Lower leg skin (tissue), 4 donors: ENCODE measurements around the gene FOXJ3. TPM values are rescaled to one million over a fixed set of nuclear protein-coding genes. Genes with fewer than 3 reads are reported as not detected.

Source experiments
- DNase-seq, 2 donors: peaks; one replicate each; pipeline ENCODE4 v3.0.0-alpha.2; 2019; ENCODE audit warnings: low spot score in 2 of 2
- H3K4me3 ChIP-seq: fragments of 200-600 bp; sonication (generic); 2 replicates; pipeline ENCODE4 v1.5.1; 2017; ENCODE audit warnings: mild to moderate bottlenecking, low read depth; ENCODE audit not compliant: poor library complexity, severe bottlenecking
- POLR2A ChIP-seq, 2 donors: fragments of 450-650 bp; IDR thresholded peaks; one replicate each; pipeline ENCODE4 v1.6.1; 2016 to 2017; ENCODE audit warnings: antibody characterized with exemption in 2 of 2, mild to moderate bottlenecking in 1 of 2, moderate library complexity in 1 of 2
- WGBS, 2 donors: methylation state at CpG; one replicate each; pipeline ENCODE4 v1.1.5; 2018; 5-methylcytosine and 5-hydroxymethylcytosine counted together
- intact Hi-C: fragments of 100-400 bp; cut with DNase I; formaldehyde crosslinking; loops from one replicate; pipeline ENCODE4 v1.15.0; 2023; ENCODE audit warnings: low total_unique reads
- total RNA-seq, 4 donors: library from RNA; depleted of rRNA; stranded (reverse); fragments of >200 nt; gene quantifications; one replicate each; pipeline ENCODE4 v1.1.0, GENCODE V29; 2016
- TF ChIP-seq, protein P1 (sequence below), 3 donors: fragments of 450-650 bp; IDR thresholded peaks; one replicate each; pipeline ENCODE4 v1.5.1; 2016; ENCODE audit warnings: antibody characterized with exemption in 3 of 3, mild to moderate bottlenecking in 3 of 3, moderate library complexity in 2 of 3

Gene FOXJ3
- total RNA-seq, 4 donors from 2014 or later: 29.8 to 39.6 (median 35.9) TPM

- WGBS, 2 donors: 96 to 97% methylated on average over 2 of the region's 2 CpGs
- H3K4me3 ChIP-seq: no peak overlapping the region
- TF ChIP-seq, protein P1, sequence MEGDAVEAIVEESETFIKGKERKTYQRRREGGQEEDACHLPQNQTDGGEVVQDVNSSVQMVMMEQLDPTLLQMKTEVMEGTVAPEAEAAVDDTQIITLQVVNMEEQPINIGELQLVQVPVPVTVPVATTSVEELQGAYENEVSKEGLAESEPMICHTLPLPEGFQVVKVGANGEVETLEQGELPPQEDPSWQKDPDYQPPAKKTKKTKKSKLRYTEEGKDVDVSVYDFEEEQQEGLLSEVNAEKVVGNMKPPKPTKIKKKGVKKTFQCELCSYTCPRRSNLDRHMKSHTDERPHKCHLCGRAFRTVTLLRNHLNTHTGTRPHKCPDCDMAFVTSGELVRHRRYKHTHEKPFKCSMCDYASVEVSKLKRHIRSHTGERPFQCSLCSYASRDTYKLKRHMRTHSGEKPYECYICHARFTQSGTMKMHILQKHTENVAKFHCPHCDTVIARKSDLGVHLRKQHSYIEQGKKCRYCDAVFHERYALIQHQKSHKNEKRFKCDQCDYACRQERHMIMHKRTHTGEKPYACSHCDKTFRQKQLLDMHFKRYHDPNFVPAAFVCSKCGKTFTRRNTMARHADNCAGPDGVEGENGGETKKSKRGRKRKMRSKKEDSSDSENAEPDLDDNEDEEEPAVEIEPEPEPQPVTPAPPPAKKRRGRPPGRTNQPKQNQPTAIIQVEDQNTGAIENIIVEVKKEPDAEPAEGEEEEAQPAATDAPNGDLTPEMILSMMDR (IDR thresholded peaks at IDR 0.05): no peak
- no peak for TF ChIP-seq POLR2A (IDR thresholded peaks at IDR 0.05)
- DNase-seq: no peak
- intact Hi-C loops: no loop called here
These were observed 36.5 kb downstream of the FOXJ3 start for GRCh38 chr1:42298520-42298919.

GRCh38 chr1:42295816-42296215, 39.2 kb downstream of the FOXJ3 start:
- intact Hi-C loops: no loop called here
- 66 to 79% methylated on average over 5 of the region's 5 CpGs for WGBS, 2 donors
- H3K4me3 ChIP-seq: no peak overlapping the region
- TF ChIP-seq POLR2A (IDR thresholded peaks at IDR 0.05): no peak
- TF ChIP-seq, protein P1 (IDR thresholded peaks at IDR 0.05): no peak
- no peak for DNase-seq

DNA sequence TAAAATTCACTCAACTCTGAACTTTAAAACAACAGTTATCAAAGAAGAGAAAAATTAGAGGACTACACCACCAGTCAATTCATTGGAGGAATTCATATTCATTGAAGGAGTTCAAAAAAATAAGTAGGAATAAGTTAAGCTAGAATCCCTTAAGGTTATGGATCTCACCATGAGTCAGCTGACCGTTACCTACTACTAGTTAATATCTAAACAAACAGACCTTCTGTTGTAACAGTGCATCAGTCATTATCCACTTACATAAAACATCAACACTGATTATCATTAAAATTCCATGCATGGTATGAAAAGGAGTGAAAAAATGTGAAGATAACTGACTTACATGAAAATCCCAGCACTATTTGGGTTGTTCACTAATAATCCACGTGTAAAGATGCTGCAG, 44.9 kb downstream of the FOXJ3 start:
- intact Hi-C loops: no loop called here
- DNase-seq: no peak
- WGBS, 2 donors: 80 to 81% methylated on average over 2 of the region's 2 CpGs
- TF ChIP-seq, protein P1 (IDR thresholded peaks at IDR 0.05): no peak
- no peak for TF ChIP-seq POLR2A (IDR thresholded peaks at IDR 0.05)
- no peak overlapping the region for H3K4me3 ChIP-seq

DNA sequence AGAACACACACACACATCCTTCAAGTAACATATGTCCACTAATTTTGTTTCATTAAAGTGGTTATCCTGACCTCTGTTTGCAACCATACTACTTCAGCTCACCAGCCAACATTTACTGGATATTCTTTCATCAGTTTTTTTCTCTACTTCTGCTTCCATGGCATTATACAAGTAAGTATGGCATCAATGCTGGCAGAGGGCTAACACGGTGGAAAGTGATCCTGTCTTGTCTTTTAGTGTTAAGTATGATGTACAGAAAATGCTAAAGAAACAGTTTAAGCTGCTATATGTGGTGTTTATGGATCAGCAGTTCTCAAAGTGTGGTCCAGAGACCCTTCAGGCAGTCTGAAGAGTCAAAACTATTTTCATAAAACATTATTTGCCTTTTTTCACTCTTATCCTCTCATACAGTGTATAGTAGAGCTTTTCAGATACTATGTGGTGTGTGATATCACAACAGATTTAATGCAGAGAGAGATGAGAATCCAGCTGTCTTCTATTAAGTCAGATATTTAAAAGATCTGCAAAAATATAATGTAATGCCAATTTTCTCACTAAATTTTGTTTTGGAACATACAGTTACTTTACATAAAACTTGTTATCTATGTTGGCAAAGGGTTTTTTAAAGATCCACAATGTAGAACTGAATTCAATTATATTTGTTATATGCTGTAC, 46.6 kb downstream of the FOXJ3 start:
- intact Hi-C loops: no loop called here
- 68% methylated on average over 1 of the region's 1 CpG for WGBS, 2 donors
- no peak for DNase-seq
- no peak overlapping the region for H3K4me3 ChIP-seq
- no peak for TF ChIP-seq POLR2A (IDR thresholded peaks at IDR 0.05)
- TF ChIP-seq, protein P1 (IDR thresholded peaks at IDR 0.05): no peak

- H3K4me3 ChIP-seq: no peak overlapping the region
- no peak for DNase-seq
- TF ChIP-seq, protein P1 (IDR thresholded peaks at IDR 0.05): no peak
- TF ChIP-seq POLR2A (IDR thresholded peaks at IDR 0.05): no peak
- 74 to 75% methylated on average over 5 of the region's 5 CpGs for WGBS, 2 donors
- intact Hi-C loops: no loop called here
These were observed 52.0 kb downstream of the FOXJ3 start for GRCh38 chr1:42282867-42283583.
